ENCODE measurements around the gene MEI1.
"Not testable (repeated sequence)": the region's sequence is repeated elsewhere in the genome, so short reads cannot be mapped to it uniquely, and the experiment has no call there.

Gene MEI1

GRCh38 chr22:41682033-41682807, 17.1 kb upstream of the MEI1 start:
- peak; percentile 64 to 77 for DNase-seq

GRCh38 chr22:41683052-41683451, 16.3 kb upstream of the MEI1 start:
- DNase-seq, result no peak

DNA sequence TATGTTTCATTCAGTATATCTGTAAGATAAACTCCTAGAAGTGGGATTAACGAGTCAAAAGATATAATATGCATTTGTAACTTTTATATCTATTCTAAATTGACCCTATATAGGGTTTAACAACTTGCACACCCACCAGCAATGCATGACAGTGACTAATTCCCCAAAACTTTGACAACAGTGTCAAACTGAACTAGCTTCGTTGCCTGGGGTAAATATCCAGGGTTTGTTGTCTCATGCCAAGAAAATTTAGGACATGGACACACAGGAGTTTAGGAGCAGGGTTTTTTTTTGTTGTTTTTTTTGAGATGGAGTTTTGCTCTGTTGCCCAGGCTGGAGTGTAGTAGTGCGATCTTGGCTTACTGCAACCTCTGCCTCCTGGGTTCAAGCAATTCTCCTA, 15.7 kb upstream of the MEI1 start:
- DNase-seq, result no peak

- DNase-seq, result no peak
Measured at GRCh38 chr22:41684194-41684593, 15.1 kb upstream of the MEI1 start.

GRCh38 chr22:41686890-41687289, 12.4 kb upstream of the MEI1 start:
- not testable (repeated sequence) for DNase-seq

DNA sequence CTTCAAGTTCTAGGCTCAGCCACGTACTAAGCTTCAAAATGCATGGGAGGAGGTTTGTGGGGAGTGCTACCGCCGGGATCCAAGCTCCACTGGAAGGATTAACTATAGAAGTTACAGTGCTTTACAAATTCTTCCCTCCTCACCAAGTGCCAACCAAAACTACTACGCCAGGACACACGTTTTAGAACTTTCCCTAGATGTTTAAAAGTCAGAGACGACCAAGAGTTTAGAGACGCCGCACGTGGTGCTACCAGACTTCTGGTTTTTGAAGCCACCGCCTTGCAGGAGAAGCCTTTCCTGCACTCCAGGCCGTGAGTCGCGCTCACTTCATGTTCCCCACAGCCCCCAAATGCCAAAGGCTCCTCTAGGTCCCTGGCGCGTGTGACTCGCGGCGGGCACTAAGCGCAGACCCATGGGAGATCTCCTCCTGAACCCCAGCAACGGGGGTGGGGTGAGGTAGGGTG, 11.4 kb upstream of the MEI1 start:
- peak in 1 of 2 experiments; percentile 37 for DNase-seq

DNA sequence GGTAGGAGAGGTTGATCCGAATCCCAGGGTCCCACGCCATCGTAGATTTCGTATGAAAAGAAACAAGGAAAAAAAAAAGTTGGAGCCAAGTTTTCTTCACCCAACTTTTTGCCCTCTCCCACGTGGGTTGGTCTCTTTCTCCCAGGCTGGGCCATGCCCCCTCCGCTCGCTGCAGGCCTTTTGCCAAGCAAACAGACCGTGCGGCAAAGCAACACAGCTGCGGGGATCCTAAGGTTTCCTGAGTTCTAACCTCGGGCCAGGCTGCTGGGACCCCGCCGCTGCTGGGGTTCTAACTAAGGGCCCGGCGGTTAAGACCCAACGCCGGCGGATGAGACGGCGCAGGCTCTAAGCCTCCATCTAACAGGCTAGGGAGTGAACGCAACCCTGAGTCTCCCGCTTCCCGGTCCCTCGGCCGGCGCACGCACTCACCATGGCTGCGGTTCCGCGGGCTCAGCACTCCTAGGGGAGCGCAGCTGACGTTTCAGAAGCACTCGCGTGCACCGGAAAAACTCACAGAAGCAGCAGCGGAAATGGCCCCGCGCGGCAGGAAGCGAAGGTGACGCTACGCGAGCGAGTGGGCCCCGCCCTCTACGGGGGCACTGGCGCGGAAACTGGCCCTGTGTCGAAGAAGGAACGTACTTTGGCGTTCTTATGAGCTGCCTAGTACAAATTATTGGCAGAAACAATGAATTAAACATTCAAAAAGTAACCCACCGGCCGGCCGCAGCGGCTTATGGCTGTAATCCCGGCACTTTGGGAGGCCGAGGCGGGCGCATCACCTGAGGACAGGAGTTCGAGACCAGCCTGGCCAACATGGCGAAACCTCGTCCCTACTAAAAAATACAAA, 10.7 kb upstream of the MEI1 start, which contains the start of gene SNU13:
Gene SNU13 (minus strand): TSS at position 503 of the 847 bp plus-strand sequence. CDS start 71 bp downstream, at position 432.
- peak; percentile 83 to 92 for DNase-seq

DNA sequence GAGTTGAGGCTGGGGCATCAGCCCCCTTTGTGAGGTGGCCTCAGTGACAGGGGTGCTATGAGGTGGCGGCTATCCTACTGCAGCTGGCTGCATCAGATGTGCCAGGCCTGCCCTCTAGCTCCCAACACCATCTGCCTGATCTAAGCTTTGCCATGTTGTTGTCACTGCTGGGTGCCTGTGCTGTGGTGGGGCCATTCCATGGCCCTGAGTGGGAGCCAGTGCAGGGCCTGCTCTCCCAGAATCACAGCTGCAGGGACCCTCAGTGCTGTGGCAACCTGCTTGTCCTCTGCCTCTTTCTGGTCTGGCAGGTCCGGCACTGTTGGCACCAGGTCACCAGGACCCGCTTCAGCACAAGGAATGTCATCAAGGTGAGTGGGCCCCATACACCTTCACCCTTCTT, 8.8 kb upstream of the MEI1 start:
- no peak for DNase-seq

GRCh38 chr22:41695211-41695610, 4.1 kb upstream of the MEI1 start:
- no peak for DNase-seq

- no peak for DNase-seq
Measured at GRCh38 chr22:41696703-41697102, 2.6 kb upstream of the MEI1 start.

DNA sequence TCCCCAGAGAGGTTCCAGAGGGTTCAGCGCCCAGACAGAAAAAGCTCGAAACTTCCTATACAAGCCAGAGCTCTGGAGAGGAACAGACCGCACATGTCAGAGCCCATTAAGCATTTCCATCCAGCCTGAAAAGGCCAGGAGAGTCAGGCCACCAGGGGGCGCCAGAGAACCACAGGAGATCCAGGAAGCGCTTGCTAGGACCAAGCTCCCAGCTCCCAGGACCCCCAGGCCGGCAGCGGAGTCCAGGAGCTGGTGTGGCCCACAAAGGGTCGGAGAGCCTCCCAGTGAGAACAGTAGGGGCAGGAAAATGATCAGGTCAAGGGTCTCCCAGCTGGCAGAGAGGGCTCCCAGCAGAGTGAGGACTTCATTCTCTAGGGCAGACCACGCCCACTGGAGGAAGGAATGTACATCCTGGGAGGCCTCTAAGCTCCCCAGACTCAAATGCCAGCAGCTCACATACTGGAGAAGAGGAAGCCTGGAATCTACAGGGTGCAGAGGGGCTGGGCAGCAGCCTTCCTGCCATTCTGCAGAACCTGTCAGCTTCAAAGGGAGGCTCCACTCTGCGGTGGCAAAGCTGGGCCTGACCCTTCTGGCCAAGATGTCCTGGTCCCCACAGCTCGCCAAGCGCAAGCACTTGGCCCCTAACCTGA, 2.1 kb upstream of the MEI1 start:
- peak; percentile 74 to 89 for DNase-seq

- DNase-seq, result no peak
Measured at GRCh38 chr22:41700108-41700364, 733 bp downstream of the MEI1 start.

- no peak for DNase-seq
Measured at GRCh38 chr22:41702763-41703162, 3.5 kb downstream of the MEI1 start.

DNA sequence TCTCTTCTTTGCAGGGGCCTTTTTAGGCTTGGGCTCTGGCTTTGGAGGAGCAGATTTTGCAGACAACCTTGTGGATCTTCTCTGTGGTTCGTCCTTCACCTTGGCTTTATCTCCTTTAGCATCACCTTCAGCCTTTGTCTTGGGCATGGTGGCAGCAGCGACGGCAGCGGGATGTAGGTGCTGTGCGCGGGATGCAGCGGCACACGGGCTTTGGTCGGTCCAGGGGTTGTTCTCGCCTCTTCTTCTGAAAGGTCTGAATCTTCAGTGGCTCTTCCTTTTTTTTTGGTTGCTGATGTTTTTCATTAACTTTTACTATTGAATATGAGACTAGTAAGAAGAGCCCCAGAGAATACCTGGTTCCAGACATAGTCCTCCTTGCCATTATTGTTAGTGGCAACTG, 10.0 kb downstream of the MEI1 start:
- no peak for DNase-seq

GRCh38 chr22:41713004-41713403, 13.7 kb downstream of the MEI1 start:
- no peak for DNase-seq

GRCh38 chr22:41722496-41722895, 23.2 kb downstream of the MEI1 start:
- no peak for DNase-seq

DNA sequence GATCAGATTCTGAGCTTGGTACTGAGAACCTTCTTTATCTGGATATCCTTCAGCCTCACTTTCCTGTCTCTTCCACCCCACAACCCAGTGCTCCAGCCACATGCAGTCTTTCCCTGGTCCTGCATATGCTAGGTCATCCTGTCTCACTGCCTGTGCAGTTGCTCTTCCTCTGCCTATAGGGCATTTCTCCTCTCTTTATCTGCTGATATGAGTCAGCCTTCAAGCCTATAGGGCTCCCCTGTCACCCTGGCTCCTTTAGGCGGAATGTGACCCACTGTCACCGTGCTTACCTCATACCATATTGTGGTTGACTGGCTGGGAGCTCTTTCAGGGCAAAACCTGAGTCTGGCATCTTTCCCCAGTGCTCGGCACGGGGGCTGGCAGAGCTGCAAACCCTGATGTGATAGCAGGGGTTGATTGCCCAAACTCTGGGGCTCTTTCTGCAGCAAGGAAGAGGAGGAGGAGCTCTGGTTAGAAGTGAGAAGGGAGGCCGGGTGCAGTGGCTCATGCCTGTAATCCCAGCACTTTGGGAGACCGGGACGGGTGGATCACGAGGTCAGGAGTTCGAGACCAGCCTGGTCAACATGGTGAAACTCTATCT, 26.3 kb downstream of the MEI1 start:
- no peak for DNase-seq

- DNase-seq, result no peak
Measured at GRCh38 chr22:41731609-41732008, 32.3 kb downstream of the MEI1 start.

DNA sequence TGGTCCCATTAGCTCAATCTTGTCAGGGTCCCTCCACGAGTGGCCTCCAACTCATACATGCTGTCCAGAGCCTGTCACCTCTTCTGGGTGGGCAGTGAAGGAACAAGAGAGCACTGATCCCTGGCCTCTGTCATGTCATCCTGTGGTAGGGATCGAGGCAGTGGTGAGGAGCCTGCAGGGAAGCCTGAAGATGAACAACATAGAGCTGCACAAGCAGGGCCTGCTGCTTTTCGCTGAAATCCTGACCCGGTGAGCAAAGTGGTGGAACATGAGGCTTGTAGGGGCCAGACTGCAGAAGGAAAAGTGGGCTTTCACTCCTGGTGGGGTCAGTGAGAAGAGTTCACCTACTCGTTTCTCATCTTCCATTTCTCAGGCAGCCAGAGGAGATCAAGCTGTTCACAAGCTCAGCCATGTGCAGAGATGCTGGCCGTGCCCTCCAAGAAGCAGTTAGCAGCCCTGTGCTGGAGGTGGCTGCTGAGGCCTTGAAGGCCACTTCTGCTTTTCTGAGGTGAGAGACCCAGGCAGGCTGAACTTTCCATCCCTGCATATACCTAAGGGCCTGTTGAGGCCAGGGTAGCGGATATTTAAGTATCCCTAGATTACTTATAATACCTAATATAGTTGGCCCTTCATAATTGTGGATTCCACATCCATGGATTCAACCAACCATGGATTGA, 32.9 kb downstream of the MEI1 start:
- DNase-seq, result no peak

DNA sequence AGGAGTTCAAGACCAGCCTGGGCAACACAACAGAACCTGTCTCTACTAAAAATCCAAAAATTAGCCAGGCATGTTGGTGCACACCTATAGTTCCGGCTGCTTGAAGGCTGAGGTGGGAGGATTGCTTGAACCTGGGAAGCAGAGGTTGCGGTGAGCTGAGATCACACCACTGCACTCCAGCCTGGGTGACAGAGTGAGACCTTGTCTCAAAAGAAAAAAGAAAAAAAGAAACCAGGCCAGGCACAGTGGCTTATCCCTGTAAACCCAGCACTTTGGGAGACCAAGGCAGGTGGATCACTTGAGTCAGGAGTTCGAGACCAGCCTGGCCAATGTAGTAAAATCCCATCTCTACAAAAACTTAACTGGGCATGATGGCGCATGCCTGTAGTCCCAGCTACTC, 33.9 kb downstream of the MEI1 start:
- DNase-seq, result not testable (repeated sequence)

GRCh38 chr22:41739576-41739975, 40.3 kb downstream of the MEI1 start:
- no peak for DNase-seq

DNA sequence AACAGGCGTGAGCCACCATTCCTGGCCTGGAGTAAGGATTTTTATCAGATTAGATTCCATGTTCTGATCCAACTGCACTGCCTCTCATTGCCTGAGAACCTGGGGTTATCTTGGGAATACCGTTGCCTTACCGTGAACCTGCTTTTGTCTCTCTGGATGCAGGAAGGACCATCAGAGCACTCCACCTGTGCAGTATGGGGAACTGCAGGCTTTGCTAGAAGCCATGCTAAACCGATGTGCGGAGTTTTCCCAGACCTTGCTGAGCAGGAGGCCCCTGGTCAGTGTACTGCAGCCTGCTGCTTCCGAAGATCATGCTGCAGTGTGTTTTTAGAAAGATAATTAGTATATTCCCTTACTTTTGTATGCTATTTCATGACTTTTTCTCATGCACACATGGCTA, 43.6 kb downstream of the MEI1 start:
- DNase-seq, result peak in 1 of 2 experiments; percentile 37

DNA sequence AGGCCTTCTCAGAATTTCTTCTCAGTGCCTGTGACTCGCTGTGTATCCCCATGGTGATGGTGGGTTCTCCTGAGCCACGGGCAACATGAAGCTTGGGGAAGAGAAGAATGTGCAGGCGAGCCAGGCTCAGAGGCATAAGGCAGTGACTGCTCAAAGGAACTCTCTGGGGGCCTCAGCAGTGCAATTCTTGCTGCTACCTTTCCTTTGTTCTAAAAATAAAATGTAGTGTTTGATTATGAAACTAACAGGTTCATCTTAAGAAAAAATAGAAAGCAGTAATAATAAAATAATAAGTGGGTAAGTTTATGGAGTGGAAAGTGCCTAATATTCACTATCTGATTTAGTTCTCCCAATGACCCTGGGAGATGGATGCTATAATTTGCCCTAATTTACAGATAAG, 46.7 kb downstream of the MEI1 start:
- no peak for DNase-seq

All from NCI-H524 (cell line).